Measurements from ENCODE around the gene GRIN3B.
A peak's percentile ranks its signal among the peaks of the same experiment; 100 is the strongest.

GRIN3B gene

GRCh38 chr19:1046117-1046626 is 46.0 kb downstream of the GRIN3B start:
- DNase-seq, result no peak

DNA sequence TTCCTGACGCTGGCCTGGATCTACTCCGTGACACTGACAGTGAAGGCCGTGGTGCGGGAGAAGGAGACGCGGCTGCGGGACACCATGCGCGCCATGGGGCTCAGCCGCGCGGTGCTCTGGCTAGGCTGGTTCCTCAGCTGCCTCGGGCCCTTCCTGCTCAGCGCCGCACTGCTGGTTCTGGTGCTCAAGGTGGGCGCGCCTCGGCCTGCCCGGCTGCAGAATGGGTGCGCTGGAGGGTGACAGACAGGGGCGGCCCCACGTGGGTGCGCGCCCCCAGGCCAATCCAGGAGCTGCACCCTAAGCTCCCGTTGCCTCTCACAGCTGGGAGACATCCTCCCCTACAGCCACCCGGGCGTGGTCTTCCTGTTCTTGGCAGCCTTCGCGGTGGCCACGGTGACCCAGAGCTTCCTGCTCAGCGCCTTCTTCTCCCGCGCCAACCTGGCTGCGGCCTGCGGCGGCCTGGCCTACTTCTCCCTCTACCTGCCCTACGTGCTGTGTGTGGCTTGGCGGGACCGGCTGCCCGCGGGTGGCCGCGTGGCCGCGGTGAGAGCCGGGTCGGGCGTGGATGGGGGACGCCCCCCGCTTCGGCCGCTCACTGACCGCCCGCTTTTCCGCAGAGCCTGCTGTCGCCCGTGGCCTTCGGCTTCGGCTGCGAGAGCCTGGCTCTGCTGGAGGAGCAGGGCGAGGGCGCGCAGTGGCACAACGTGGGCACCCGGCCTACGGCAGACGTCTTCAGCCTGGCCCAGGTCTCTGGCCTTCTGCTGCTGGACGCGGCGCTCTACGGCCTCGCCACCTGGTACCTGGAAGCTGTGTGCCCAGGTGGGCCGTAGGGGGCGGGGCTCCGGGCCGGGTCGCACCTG is 46.8 kb downstream of the GRIN3B start:
- no peak for DNase-seq

- no peak for DNase-seq
These were observed 47.5 kb downstream of the GRIN3B start for GRCh38 chr19:1047696-1048147.

- no peak for DNase-seq
These were observed 48.9 kb downstream of the GRIN3B start for GRCh38 chr19:1049106-1049505.

- no peak for DNase-seq
These were observed 49.6 kb downstream of the GRIN3B start for GRCh38 chr19:1049800-1050199.

DNA sequence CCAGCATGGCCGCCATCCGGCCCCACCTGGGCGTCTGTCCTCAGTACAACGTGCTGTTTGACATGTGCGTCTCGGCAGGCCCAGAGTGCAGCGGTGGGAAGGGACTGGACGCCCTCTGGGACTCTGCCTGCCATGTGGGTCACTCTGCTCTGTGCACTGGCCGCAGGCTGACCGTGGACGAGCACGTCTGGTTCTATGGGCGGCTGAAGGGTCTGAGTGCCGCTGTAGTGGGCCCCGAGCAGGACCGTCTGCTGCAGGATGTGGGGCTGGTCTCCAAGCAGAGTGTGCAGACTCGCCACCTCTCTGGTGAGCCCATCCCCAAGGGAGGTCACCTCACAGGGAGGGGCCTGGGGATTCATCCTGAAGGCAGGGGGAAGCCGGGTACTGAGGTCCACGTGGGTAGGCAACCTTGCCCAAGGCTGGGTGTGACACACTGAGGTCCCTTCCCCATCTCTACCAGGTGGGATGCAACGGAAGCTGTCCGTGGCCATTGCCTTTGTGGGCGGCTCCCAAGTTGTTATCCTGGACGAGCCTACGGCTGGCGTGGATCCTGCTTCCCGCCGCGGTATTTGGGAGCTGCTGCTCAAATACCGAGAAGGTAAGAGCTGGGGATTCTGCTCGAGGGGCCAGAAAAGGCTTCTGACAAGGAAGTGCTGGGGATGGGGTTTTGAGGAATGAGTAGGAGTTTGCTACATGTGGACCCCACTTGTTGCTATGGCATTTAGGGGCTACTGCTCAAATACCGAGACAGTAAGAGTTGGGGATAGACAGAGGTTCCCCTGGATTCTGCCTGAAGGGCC is 51.0 kb downstream of the GRIN3B start:
- DNase-seq, result no peak

GRCh38 chr19:1051791-1052190 is 51.6 kb downstream of the GRIN3B start:
- no peak for DNase-seq

- no peak for DNase-seq
These were observed 52.2 kb downstream of the GRIN3B start for GRCh38 chr19:1052349-1052975.

GRCh38 chr19:1053176-1054101 is 53.2 kb downstream of the GRIN3B start:
- no peak for DNase-seq

GRCh38 chr19:1054102-1055027 is 54.1 kb downstream of the GRIN3B start:
- DNase-seq, result no peak

GRCh38 chr19:1055028-1055425 is 54.8 kb downstream of the GRIN3B start:
- no peak for DNase-seq

- no peak for DNase-seq
These were observed 55.8 kb downstream of the GRIN3B start for GRCh38 chr19:1055886-1056620.

- DNase-seq, result peak; percentile 74
These were observed 57.1 kb downstream of the GRIN3B start for GRCh38 chr19:1057176-1057855.

GRCh38 chr19:1058112-1058511 is 57.9 kb downstream of the GRIN3B start:
- no peak for DNase-seq
